Colonic mucosa (tissue), 4 donors: ENCODE data around the gene SLC6A20. TPM values are rescaled to one million over a fixed set of nuclear protein-coding genes. Genes with fewer than 3 reads are reported as not detected.
A peak's percentile ranks its signal among the peaks of the same experiment; 100 is the strongest.

Source experiments
- DNase-seq: peaks from one replicate; pipeline ENCODE4 v3.0.0-alpha.2; 2020
- H3K27ac ChIP-seq: fragments of 200-600 bp; one replicate; pipeline ENCODE4 v1.8.0; 2021
- H3K27me3 ChIP-seq: fragments of 200-600 bp; one replicate; pipeline ENCODE4 v1.8.0; 2021
- H3K36me3 ChIP-seq: fragments of 200-600 bp; one replicate; pipeline ENCODE4 v1.8.0; 2021
- H3K4me1 ChIP-seq: fragments of 200-600 bp; one replicate; pipeline ENCODE4 v1.8.0; 2021; ENCODE audit warnings: mild to moderate bottlenecking
- H3K4me3 ChIP-seq: fragments of 200-600 bp; one replicate; pipeline ENCODE4 v1.8.0; 2021
- H3K9ac ChIP-seq, 2 donors: one replicate each; pipeline ENCODE4 v1.7.0; 2013; ENCODE audit warnings: control low read depth in 2 of 2, low read depth in 2 of 2, low read length in 2 of 2
- H3K9me3 ChIP-seq: fragments of 200-600 bp; one replicate; pipeline ENCODE4 v1.8.0; 2021
- CTCF ChIP-seq: fragments of 200-600 bp; IDR thresholded peaks from one replicate; pipeline ENCODE4 v1.8.0; 2022; ENCODE audit warnings: antibody characterized with exemption, mild to moderate bottlenecking
- intact Hi-C: fragments of 100-400 bp; cut with DNase I; formaldehyde crosslinking; loops from one replicate; pipeline ENCODE4 v1.14.1; 2022
- total RNA-seq, 2 donors: library from RNA; stranded (reverse); fragmentation: NEBNext Ultra II Directional in 1 of 2; extraction: Animal tissue kit (Norgen Biotek cat#: 25700) in 1 of 2; gene quantifications; one replicate each; pipeline ENCODE4 v1.2.1, GENCODE V29; 2021
- donor health status: healthy.
- donor health status: DM: no; HTN: no; CAD: no.
- donor health status: DM: no; HTN: no; CAD: no.

SLC6A20 gene
- total RNA-seq, 2 donors from 2014 or later, result 4.2 to 4.4 TPM

GRCh38 chr3:45792036-45792435 lies 4.3 kb downstream of the SLC6A20 start:
- H3K36me3 ChIP-seq, result no peaks in the 10 kb centered on the region
- no peak for DNase-seq
- peaks cover 14% of the 10 kb centered on the region for H3K27me3 ChIP-seq
- H3K9me3 ChIP-seq, result no peaks in the 10 kb centered on the region
- no peak overlapping the region for H3K9ac ChIP-seq
- H3K4me3 ChIP-seq, result no peak overlapping the region
- intact Hi-C loops, result no loop called here
- no peak for TF ChIP-seq CTCF
- no peak overlapping the region for H3K27ac ChIP-seq
- H3K4me1 ChIP-seq, result peaks cover 8% of the 10 kb centered on the region

- TF ChIP-seq CTCF, result no peak
- no peaks in the 10 kb centered on the region for H3K9me3 ChIP-seq
- no peaks in the 10 kb centered on the region for H3K4me1 ChIP-seq
- no peak for DNase-seq
- no peak overlapping the region for H3K27ac ChIP-seq
- H3K36me3 ChIP-seq, result no peaks in the 10 kb centered on the region
- no peak overlapping the region for H3K4me3 ChIP-seq
- intact Hi-C loops, result no loop called here
- peaks cover 4% of the 10 kb centered on the region for H3K27me3 ChIP-seq
- H3K9ac ChIP-seq, result no peak overlapping the region
Observed at GRCh38 chr3:45790596-45790995, 5.7 kb downstream of the SLC6A20 start.

DNA sequence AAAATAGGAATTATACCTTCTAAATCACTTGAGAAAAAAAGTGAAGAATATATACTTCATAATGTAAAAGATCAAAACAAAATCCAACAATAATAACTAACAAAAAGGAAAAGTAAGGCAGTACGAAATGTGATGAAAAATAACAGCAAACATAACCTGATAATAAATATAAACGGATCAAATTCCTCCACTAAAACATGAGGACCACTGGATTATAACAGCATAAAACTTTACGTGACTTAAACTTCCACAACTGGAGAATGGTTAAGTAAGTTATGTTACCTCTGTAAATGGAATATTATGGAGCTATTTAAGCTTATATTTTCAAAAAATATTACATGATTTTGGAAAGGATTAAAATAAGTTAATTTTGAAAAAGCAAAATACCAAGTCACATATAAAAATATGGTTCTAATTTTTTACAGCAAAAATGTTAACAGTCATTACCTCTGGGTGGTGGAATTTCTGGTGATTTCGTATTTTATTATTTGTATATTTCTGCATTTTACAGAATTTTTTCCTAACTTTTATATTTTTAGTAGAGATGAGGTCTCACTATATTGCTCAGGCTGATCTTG lies 7.0 kb downstream of the SLC6A20 start:
- DNase-seq, result no peak
- no peak overlapping the region for H3K4me3 ChIP-seq
- no peaks in the 10 kb centered on the region for H3K36me3 ChIP-seq
- TF ChIP-seq CTCF, result no peak
- no peak overlapping the region for H3K27ac ChIP-seq
- no peaks in the 10 kb centered on the region for H3K4me1 ChIP-seq
- H3K9ac ChIP-seq, result no peak overlapping the region
- intact Hi-C loops, result no loop called here
- no peaks in the 10 kb centered on the region for H3K27me3 ChIP-seq
- H3K9me3 ChIP-seq, result no peaks in the 10 kb centered on the region

- Histone ChIP-seq H3K36me3 (no peaks in the 10 kb centered on the region), H3K27me3 (no peaks in the 10 kb centered on the region), H3K9me3 (no peaks in the 10 kb centered on the region), H3K9ac (no peak overlapping the region), H3K4me1 (no peaks in the 10 kb centered on the region), H3K4me3 (no peak overlapping the region), H3K27ac (no peak overlapping the region)
- peak; percentile 9 for DNase-seq
- intact Hi-C loops, result no loop called here
- no peak for TF ChIP-seq CTCF
Observed at GRCh38 chr3:45787551-45787950, 8.8 kb downstream of the SLC6A20 start.

DNA sequence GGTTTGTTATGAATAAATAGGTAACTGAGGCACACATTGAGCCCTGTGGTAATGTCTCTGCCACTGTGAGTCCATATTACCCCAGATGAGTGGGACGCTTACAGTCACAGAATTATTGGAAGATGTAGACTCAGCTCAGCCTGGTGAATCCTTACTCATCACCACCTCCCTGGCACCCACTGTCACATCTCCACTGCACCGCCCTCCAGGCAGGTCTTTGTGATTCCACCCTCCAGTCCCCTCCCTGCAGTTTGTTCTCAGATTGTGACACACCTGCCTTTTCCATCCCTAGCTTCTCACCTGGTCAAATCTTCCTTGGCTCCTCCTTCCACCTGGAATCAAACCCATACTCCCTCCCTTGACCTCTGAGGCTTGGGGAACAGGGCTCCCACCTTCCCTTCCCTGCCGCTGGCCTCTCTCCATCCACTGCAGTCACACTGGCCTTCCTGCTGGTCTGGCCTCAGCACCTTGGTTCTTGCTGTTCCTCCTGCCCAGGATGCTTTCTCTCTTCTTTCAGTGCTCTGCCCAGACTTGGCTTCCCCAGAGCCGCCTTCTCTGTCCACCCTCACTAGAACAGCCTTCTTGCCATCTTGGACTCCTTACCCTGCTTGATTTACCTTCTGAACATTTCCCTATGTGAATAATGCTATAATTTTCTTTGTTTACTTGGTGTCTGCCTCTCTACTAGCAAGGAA lies 9.4 kb downstream of the SLC6A20 start:
- no peaks in the 10 kb centered on the region for H3K9me3 ChIP-seq
- TF ChIP-seq CTCF, result no peak
- no peaks in the 10 kb centered on the region for H3K4me1 ChIP-seq
- DNase-seq, result peak; percentile 9
- no peaks in the 10 kb centered on the region for H3K36me3 ChIP-seq
- H3K4me3 ChIP-seq, result no peak overlapping the region
- no peaks in the 10 kb centered on the region for H3K27me3 ChIP-seq
- no peak overlapping the region for H3K9ac ChIP-seq
- H3K27ac ChIP-seq, result no peak overlapping the region
- intact Hi-C loops, result no loop called here
